GM12801 (cell line): ENCODE measurements around the gene DNTT.

Experiments used
- TF ChIP-seq, protein P1 (sequence below): IDR thresholded peaks from one replicate; pipeline ENCODE4 v1.5.1; 2011; ENCODE audit warnings: control low read depth; ENCODE audit not compliant: insufficient read length; ENCODE audit errors: extremely low read depth

DNTT gene

DNA sequence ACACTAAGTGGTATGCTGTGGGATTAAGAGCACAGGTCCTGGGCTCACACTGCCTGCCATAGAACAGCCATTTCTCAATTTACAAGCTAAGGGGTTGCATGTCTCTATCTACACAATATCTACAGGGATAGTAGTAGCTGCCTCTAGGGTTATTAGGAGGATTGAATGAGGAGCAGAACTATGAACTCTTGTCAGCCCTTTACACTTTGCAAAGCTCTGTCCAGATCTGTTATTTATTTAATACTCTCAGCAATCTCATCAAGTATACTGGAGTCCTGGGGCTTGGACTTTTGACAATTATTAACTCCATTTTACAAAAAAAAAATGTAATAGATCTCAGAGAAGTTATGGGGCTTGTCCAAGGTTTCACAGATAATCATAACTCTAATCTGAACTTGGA lies 47.8 kb downstream of the DNTT start:
- TF ChIP-seq, protein P1, sequence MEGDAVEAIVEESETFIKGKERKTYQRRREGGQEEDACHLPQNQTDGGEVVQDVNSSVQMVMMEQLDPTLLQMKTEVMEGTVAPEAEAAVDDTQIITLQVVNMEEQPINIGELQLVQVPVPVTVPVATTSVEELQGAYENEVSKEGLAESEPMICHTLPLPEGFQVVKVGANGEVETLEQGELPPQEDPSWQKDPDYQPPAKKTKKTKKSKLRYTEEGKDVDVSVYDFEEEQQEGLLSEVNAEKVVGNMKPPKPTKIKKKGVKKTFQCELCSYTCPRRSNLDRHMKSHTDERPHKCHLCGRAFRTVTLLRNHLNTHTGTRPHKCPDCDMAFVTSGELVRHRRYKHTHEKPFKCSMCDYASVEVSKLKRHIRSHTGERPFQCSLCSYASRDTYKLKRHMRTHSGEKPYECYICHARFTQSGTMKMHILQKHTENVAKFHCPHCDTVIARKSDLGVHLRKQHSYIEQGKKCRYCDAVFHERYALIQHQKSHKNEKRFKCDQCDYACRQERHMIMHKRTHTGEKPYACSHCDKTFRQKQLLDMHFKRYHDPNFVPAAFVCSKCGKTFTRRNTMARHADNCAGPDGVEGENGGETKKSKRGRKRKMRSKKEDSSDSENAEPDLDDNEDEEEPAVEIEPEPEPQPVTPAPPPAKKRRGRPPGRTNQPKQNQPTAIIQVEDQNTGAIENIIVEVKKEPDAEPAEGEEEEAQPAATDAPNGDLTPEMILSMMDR, result no peak

DNA sequence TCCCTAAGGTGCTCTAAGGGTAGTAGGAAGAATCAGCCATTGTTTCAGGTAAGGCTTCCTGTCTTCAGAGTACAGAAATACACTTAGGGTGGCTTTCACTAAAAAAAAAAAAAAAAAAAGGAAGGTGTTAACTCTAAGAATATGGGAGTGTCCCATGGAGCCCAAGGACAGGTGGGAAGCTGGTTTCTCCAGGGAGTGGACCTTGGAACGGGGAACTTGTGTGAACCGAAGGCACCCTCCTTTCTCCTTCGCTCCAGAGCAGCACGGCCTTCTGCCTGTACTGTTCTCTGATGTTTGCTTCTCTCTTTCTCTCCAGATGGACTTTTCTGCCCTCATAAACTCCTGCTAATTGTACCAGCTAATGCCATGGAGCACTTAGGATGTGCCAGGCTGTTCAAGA lies 48.3 kb downstream of the DNTT start:
- TF ChIP-seq, protein P1, result no peak

DNA sequence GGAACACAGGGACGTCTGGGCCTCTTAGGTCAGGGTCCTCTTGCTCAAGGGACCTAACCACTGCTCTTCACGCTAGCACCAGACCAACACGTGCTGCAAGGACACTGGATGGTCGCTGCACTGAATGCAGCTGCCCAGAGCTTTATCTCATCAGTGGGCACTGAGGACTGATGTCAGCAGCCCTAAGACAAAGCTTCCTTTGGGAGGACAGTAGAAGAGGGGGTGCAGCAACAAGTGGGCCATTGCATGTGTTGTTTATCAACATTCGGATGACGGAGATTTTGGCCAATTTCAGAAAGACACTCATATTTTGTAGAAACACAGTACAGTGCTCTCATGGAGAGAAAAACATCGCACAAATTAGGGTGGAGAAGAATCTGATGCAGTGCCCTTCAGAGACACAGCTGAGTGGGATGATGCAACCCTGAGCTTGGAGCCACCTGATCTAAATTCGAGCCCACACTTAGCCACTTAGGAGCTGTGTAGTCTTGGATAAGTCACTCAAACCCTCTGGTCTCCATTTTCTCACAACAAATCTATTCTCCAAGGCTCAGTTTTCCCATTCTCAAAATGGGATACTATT lies 52.9 kb downstream of the DNTT start:
- TF ChIP-seq, protein P1, result no peak

DNA sequence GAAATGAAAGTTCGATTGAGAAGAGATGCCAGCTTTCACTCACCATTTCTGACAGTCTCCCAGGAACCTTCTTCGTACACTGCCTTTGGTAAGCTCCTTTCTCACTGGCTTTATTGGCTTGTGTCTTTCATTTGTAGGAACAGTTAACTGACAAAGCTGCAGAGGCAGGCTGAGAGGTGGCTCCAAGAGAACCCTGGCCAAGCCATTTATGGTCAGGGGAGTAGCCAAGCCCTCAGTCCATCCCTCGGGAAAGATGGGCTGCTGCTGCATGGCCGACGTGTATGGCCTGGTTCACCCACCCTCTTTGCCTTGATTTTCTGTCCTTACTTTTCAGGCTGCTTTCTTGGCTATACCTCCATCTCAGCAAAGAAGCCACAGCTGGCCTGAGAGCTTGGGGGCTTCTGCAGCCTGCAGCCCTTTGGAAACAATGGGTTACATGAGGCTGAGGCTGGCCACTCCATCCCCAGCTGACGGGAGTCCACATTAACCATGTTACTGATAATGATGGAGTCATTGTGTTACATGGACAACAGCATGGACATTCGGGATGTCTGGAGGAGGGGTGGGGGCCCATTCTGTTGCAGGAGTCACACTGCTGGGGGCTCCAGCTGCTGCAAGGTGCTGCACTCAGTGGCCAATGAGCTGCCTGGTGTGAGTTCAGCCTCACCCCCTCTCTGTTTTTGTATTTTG lies 54.8 kb downstream of the DNTT start, which contains the start of gene OPALIN:
TSS of gene OPALIN (minus strand) at position 152 of the 690 bp plus-strand sequence. CDS start at position 46, 106 bp downstream.
- TF ChIP-seq, protein P1, result no peak

DNA sequence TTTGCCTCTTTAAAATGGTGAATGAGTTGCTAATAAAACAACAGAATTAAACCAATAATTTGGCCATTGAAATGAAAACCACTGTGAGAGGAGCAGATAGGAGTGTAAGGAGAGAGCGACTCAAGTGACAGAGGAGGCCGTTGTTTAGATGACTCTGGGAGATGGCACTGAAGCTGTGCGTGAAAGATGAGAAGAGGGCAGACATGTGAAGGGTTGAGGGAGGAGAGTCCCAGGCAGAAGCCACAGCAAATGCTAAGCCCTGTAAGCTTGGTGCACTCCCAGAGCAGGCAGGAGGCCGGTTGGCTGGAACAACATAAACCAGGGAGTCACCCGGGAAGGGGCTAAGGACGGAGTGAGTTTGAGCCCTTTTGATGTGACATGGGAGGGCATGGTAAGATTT lies 55.4 kb downstream of the DNTT start:
- TF ChIP-seq, protein P1, result no peak

DNA sequence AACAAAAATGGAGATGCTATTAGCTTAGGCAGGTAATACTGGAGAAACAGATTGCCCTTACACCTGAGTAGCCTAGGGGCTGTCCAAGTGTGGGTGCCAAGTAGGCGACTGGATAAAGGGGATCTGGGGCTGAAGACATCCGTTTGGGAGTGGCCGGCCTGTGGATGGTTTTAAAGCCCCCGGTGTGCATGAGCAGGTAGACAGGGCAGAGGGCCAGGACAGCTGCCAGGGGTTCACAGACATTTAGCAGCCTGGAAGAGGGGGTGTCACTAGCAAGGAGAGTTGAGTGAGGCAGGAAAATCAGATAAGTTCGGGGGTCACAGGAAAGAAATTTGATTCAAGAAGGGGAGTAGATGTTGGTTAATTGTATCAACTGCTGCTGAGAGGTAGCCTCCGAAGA lies 56.1 kb downstream of the DNTT start:
- TF ChIP-seq, protein P1, result no peak

DNA sequence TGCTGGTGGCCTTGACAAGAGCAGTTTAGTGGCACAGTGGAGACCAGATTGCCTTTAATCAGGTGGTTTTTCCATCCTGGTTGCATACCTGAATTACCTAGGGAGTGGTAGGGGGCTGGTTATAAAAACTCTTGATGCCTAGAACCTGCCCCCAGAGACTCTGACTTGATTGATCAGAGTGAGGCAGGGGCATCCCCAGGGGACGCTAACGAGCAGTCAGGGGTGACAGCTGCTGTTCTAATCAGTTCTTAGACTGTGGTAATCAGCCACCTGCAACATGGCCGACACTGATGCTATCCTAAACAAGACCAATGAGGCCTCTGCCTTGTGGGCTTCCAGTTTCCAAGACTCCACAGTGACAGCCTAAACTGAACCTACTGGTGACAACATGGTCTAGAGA lies 56.5 kb downstream of the DNTT start:
- TF ChIP-seq, protein P1, result no peak
